Activated CD8-positive, alpha-beta memory T cell treated with anti-CD3 and anti-CD28 coated beads, Interleukin-2, amount 10 ng/mL, durations not matched to agents 7 days and 5 days (primary cell): ENCODE measurements around the gene WASL. TPM values are rescaled to one million over a fixed set of nuclear protein-coding genes. Genes with fewer than 3 reads are reported as not detected.

Source experiments
- ATAC-seq: fragments of 150-1000 bp; cut with Tn5 transposase; one replicate; pipeline ENCODE4 v1.10.0; 2021; ENCODE audit warnings: moderate library complexity
- CTCF ChIA-PET: fragments of 350-600 bp; sonication (Branson Sonifier 250); formaldehyde crosslinking; loops from one replicate; lab custom pipeline; 2021; ENCODE audit warnings: antibody characterized with exemption; lab: Charles Lee
- DNase-seq: peaks from one replicate; pipeline ENCODE4 v3.0.0-alpha.2; 2020
- H3K27ac Mint-ChIP-seq: one replicate; pipeline ENCODE4 v1.8.0; 2021; ENCODE audit warnings: mild to moderate bottlenecking, mixed read lengths
- H3K27me3 Mint-ChIP-seq: one replicate; pipeline ENCODE4 v1.8.0; 2021; ENCODE audit warnings: mixed read lengths
- H3K36me3 Mint-ChIP-seq: one replicate; pipeline ENCODE4 v1.8.0; 2021; ENCODE audit warnings: mild to moderate bottlenecking, mixed read lengths
- H3K4me1 Mint-ChIP-seq: one replicate; pipeline ENCODE4 v1.8.0; 2021; ENCODE audit warnings: mixed read lengths
- H3K4me3 Mint-ChIP-seq: one replicate; pipeline ENCODE4 v1.8.0; 2021; ENCODE audit warnings: mild to moderate bottlenecking, moderate library complexity, mixed read lengths
- H3K9me3 Mint-ChIP-seq: one replicate; pipeline ENCODE4 v1.8.0; 2022; ENCODE audit warnings: low read depth, mixed read lengths
- total RNA-seq, 2 experiments: library from RNA; stranded (reverse); gene quantifications; one replicate each; pipeline ENCODE4 v1.2.3, GENCODE V29; 2021

The WASL gene
- total RNA-seq, 2 experiments from 2014 or later = 7.6 to 7.8 TPM

- H3K27ac Mint-ChIP-seq = no peak overlapping the region
- peaks cover 9% of the 10 kb centered on the region for H3K4me1 Mint-ChIP-seq
- ATAC-seq (no peak), DNase-seq (no peak)
- no peaks in the 10 kb centered on the region for H3K27me3 Mint-ChIP-seq
- no peak overlapping the region for H3K4me3 Mint-ChIP-seq
- H3K9me3 Mint-ChIP-seq = no peaks in the 10 kb centered on the region
- H3K36me3 Mint-ChIP-seq = peaks cover 33% of the 10 kb centered on the region
- CTCF ChIA-PET = no interaction called here
These were observed 52.7 kb downstream of the WASL start for GRCh38 chr7:123695944-123696677.

GRCh38 chr7:123692471-123692877 lies 56.3 kb downstream of the WASL start:
- Mint-ChIP-seq H3K4me3 (no peak overlapping the region), H3K27ac (no peak overlapping the region), H3K36me3 (peaks cover 24% of the 10 kb centered on the region)

GRCh38 chr7:123690550-123690949 lies 58.3 kb downstream of the WASL start:
- CTCF ChIA-PET = interaction anchor here (1.3 to 3.3 kb wide), 2 partner anchors 11 to 27 kb away, joined by 3 to 22 read pairs; no protein-coding TSS in a partner anchor
- no peaks in the 10 kb centered on the region for H3K9me3 Mint-ChIP-seq
- no peak for ATAC-seq
- H3K27me3 Mint-ChIP-seq = no peaks in the 10 kb centered on the region
- H3K36me3 Mint-ChIP-seq = peaks cover 21% of the 10 kb centered on the region
- DNase-seq = no peak
- H3K4me1 Mint-ChIP-seq = peaks cover 3% of the 10 kb centered on the region
- H3K4me3 Mint-ChIP-seq = no peak overlapping the region
- H3K27ac Mint-ChIP-seq = no peak overlapping the region

More at GRCh38 chr7:123692471-123692877, 56.3 kb downstream of the WASL start:
- Mint-ChIP-seq H3K4me1 (peaks cover 9% of the 10 kb centered on the region), H3K27me3 (no peaks in the 10 kb centered on the region), H3K9me3 (no peaks in the 10 kb centered on the region)
- ATAC-seq = no peak
- DNase-seq = no peak
- CTCF ChIA-PET = interaction anchor here (0.9 to 3.3 kb wide), 3 partner anchors 9 to 79 kb away, joined by 3 to 22 read pairs (median 3); no protein-coding TSS in a partner anchor

- no peak overlapping the region for H3K27ac Mint-ChIP-seq
- no peaks in the 10 kb centered on the region for H3K9me3 Mint-ChIP-seq
- ATAC-seq = no peak
- H3K4me3 Mint-ChIP-seq = no peak overlapping the region
- CTCF ChIA-PET = no interaction called here
- DNase-seq = no peak
- H3K36me3 Mint-ChIP-seq = peaks cover 20% of the 10 kb centered on the region
- no peaks in the 10 kb centered on the region for H3K4me1 Mint-ChIP-seq
- H3K27me3 Mint-ChIP-seq = no peaks in the 10 kb centered on the region
These were observed 59.6 kb downstream of the WASL start for GRCh38 chr7:123689250-123689649.

GRCh38 chr7:123687727-123688126 lies 61.1 kb downstream of the WASL start:
- Mint-ChIP-seq H3K36me3 (peaks cover 23% of the 10 kb centered on the region), H3K4me3 (no peak overlapping the region)
- CTCF ChIA-PET = interaction anchor here (1.2 kb wide), 1 partner anchor 14 kb away, joined by 4 read pairs; no protein-coding TSS in a partner anchor

GRCh38 chr7:123687161-123687560 lies 61.6 kb downstream of the WASL start:
- CTCF ChIA-PET = no interaction called here
- Mint-ChIP-seq H3K27ac (no peak overlapping the region), H3K9me3 (no peaks in the 10 kb centered on the region), H3K4me3 (no peak overlapping the region), H3K36me3 (peaks cover 18% of the 10 kb centered on the region), H3K27me3 (no peaks in the 10 kb centered on the region), H3K4me1 (no peaks in the 10 kb centered on the region)
- DNase-seq = no peak
- ATAC-seq = no peak

More at GRCh38 chr7:123687727-123688126, 61.1 kb downstream of the WASL start:
- DNase-seq (no peak), ATAC-seq (no peak)
- no peaks in the 10 kb centered on the region for H3K9me3 Mint-ChIP-seq
- H3K4me1 Mint-ChIP-seq = no peaks in the 10 kb centered on the region
- H3K27ac Mint-ChIP-seq = no peak overlapping the region
- no peaks in the 10 kb centered on the region for H3K27me3 Mint-ChIP-seq

- no peaks in the 10 kb centered on the region for H3K27me3 Mint-ChIP-seq
- H3K4me1 Mint-ChIP-seq = no peaks in the 10 kb centered on the region
- H3K9me3 Mint-ChIP-seq = no peaks in the 10 kb centered on the region
- no peak overlapping the region for H3K27ac Mint-ChIP-seq
- ATAC-seq = no peak
- H3K36me3 Mint-ChIP-seq = peaks cover 10% of the 10 kb centered on the region
- CTCF ChIA-PET = interaction anchor here (0.6 to 2.4 kb wide), 14 partner anchors 8 to 202 kb away, joined by 3 to 28 read pairs (median 4); partner anchors contain the start of gene WASL
- no peak for DNase-seq
- H3K4me3 Mint-ChIP-seq = no peak overlapping the region
These were observed 66.1 kb downstream of the WASL start for GRCh38 chr7:123682690-123683089.

- H3K27me3 Mint-ChIP-seq = no peaks in the 10 kb centered on the region
- CTCF ChIA-PET = interaction anchor here (0.9 to 2.4 kb wide), 6 partner anchors 17 to 191 kb away, joined by 3 to 28 read pairs (median 4); no protein-coding TSS in a partner anchor
- no peak overlapping the region for H3K27ac Mint-ChIP-seq
- H3K4me3 Mint-ChIP-seq = no peak overlapping the region
- H3K36me3 Mint-ChIP-seq = peaks cover 9% of the 10 kb centered on the region
- ATAC-seq (no peak), DNase-seq (no peak)
- no peaks in the 10 kb centered on the region for H3K9me3 Mint-ChIP-seq
- no peaks in the 10 kb centered on the region for H3K4me1 Mint-ChIP-seq
These were observed 67.2 kb downstream of the WASL start for GRCh38 chr7:123681561-123681960.

- peaks cover 9% of the 10 kb centered on the region for H3K36me3 Mint-ChIP-seq
- H3K9me3 Mint-ChIP-seq = no peaks in the 10 kb centered on the region
- no peaks in the 10 kb centered on the region for H3K4me1 Mint-ChIP-seq
- CTCF ChIA-PET = interaction anchor here (0.9 to 2.4 kb wide), 4 partner anchors 21 to 185 kb away, joined by 3 to 28 read pairs (median 4); no protein-coding TSS in a partner anchor
- no peaks in the 10 kb centered on the region for H3K27me3 Mint-ChIP-seq
- ATAC-seq (no peak), DNase-seq (no peak)
- H3K4me3 Mint-ChIP-seq = no peak overlapping the region
- H3K27ac Mint-ChIP-seq = no peak overlapping the region
These were observed 68.2 kb downstream of the WASL start for GRCh38 chr7:123680580-123680979.

- ATAC-seq (no peak), DNase-seq (no peak)
- Mint-ChIP-seq H3K27ac (no peak overlapping the region), H3K27me3 (no peaks in the 10 kb centered on the region), H3K4me1 (no peaks in the 10 kb centered on the region), H3K9me3 (no peaks in the 10 kb centered on the region), H3K4me3 (no peak overlapping the region), H3K36me3 (peaks cover 7% of the 10 kb centered on the region)
- CTCF ChIA-PET = no interaction called here
These were observed 69.2 kb downstream of the WASL start for GRCh38 chr7:123679614-123680013.

GRCh38 chr7:123677061-123677715 lies 71.6 kb downstream of the WASL start:
- ATAC-seq = no peak
- Mint-ChIP-seq H3K4me3 (no peak overlapping the region), H3K36me3 (no peaks in the 10 kb centered on the region), H3K4me1 (no peaks in the 10 kb centered on the region), H3K27me3 (no peaks in the 10 kb centered on the region), H3K27ac (no peak overlapping the region), H3K9me3 (no peaks in the 10 kb centered on the region)
- CTCF ChIA-PET = no interaction called here
- DNase-seq = no peak

GRCh38 chr7:123675181-123675473 lies 73.7 kb downstream of the WASL start:
- no peaks in the 10 kb centered on the region for H3K4me1 Mint-ChIP-seq
- H3K27ac Mint-ChIP-seq = no peak overlapping the region
- no peaks in the 10 kb centered on the region for H3K36me3 Mint-ChIP-seq
- ATAC-seq (no peak), DNase-seq (no peak)
- H3K4me3 Mint-ChIP-seq = no peak overlapping the region
- no peaks in the 10 kb centered on the region for H3K9me3 Mint-ChIP-seq
- CTCF ChIA-PET = no interaction called here
- no peaks in the 10 kb centered on the region for H3K27me3 Mint-ChIP-seq

GRCh38 chr7:123674399-123675180 lies 74.2 kb downstream of the WASL start:
- Mint-ChIP-seq H3K9me3 (no peaks in the 10 kb centered on the region), H3K27me3 (no peaks in the 10 kb centered on the region), H3K27ac (no peak overlapping the region), H3K4me3 (no peak overlapping the region), H3K36me3 (no peaks in the 10 kb centered on the region), H3K4me1 (no peaks in the 10 kb centered on the region)
- DNase-seq = no peak
- CTCF ChIA-PET = interaction anchor here (0.7 kb wide), 1 partner anchor 8 kb away, joined by 4 read pairs; no protein-coding TSS in a partner anchor
- no peak for ATAC-seq
